IMR-90 (cell line): ENCODE measurements around the gene ALG8. TPM values are rescaled to one million over a fixed set of nuclear protein-coding genes. Genes with fewer than 3 reads are reported as not detected.

ENCODE experiments used
- ATAC-seq: fragments of 200-7000 bp; cut with Tn5 transposase; 2 replicates; pipeline ENCODE4 v1.9.1; 2020; ENCODE audit warnings: low read depth, mild to moderate bottlenecking, moderate library complexity
- BruUV-seq: library from RNA; stranded (reverse); fragments of 400-500 nt; replicated peaks from 2 replicates; lab custom pipeline; 2021; lab: Mats Ljungman, UMichigan
- CTCF ChIA-PET: fragments of 300-600 bp; formaldehyde crosslinking; extraction: SDS; loops from one replicate; lab custom pipeline; 2021; ENCODE audit warnings: antibody characterized with exemption; lab: Yijun Ruan, JAX
- POLR2A ChIA-PET: fragments of 300-600 bp; sonication (Branson Sonifier 250); formaldehyde crosslinking; loops from one replicate; lab custom pipeline; 2022; ENCODE audit warnings: antibody characterized with exemption; ENCODE audit not compliant: unreplicated experiment; lab: Charles Lee
- DNase-seq: peaks from one replicate; pipeline ENCODE4 v3.0.0; 2013
- H2AFZ ChIP-seq: replicated peaks from 2 replicates; pipeline ENCODE3; 2013; ENCODE audit warnings: low read length, mild to moderate bottlenecking; ENCODE audit not compliant: poor library complexity
- H2AK5ac ChIP-seq: 2 replicates; pipeline ENCODE4 v1.6.1; 2013; ENCODE audit warnings: low read depth, low read length, inconsistent platforms
- H2AK9ac ChIP-seq: replicated peaks from 2 replicates; pipeline ENCODE3; 2013; ENCODE audit warnings: mild to moderate bottlenecking, low read depth, low read length, moderate library complexity; ENCODE audit not compliant: poor library complexity
- H2BK120ac ChIP-seq: 2 replicates; pipeline ENCODE4 v1.6.1; 2013; ENCODE audit warnings: low read depth, low read length, inconsistent platforms
- H2BK15ac ChIP-seq: 3 replicates; pipeline ENCODE4 v1.6.1; 2013; ENCODE audit warnings: low read depth, low read length, inconsistent platforms
- H2BK20ac ChIP-seq: 2 replicates; pipeline ENCODE4 v1.6.1; 2013; ENCODE audit warnings: low read depth, mild to moderate bottlenecking, inconsistent platforms, low read length, moderate library complexity
- H2BK5ac ChIP-seq: 2 replicates; pipeline ENCODE4 v1.6.1; 2013; ENCODE audit warnings: mild to moderate bottlenecking, low read depth, low read length, inconsistent platforms; ENCODE audit not compliant: poor library complexity, severe bottlenecking
- H3K14ac ChIP-seq: replicated peaks from 2 replicates; pipeline ENCODE4 v1.6.1; 2013; ENCODE audit warnings: low read depth, low read length, inconsistent platforms
- H3K18ac ChIP-seq: 2 replicates; pipeline ENCODE4 v1.6.1; 2013; ENCODE audit warnings: low read depth, low read length, control low read depth
- H3K23ac ChIP-seq: 2 replicates; pipeline ENCODE4 v1.6.1; 2013; ENCODE audit warnings: low read depth, low read length, inconsistent platforms
- H3K27ac ChIP-seq: 2 replicates; pipeline ENCODE4 v1.5.1; 2013; ENCODE audit warnings: mild to moderate bottlenecking, control low read depth, low read length; ENCODE audit not compliant: insufficient read depth
- H3K27me3 ChIP-seq: 2 replicates; pipeline ENCODE4 v1.6.1; 2013; ENCODE audit warnings: low read length; ENCODE audit not compliant: control insufficient read depth, insufficient read depth
- H3K36me3 ChIP-seq: 2 replicates; pipeline ENCODE4 v1.6.1; 2013; ENCODE audit warnings: low read length, mixed read lengths; ENCODE audit not compliant: control insufficient read depth, insufficient read depth
- H3K4ac ChIP-seq: 2 replicates; pipeline ENCODE4 v1.6.1; 2013; ENCODE audit warnings: low read depth, low read length, inconsistent platforms
- H3K4me1 ChIP-seq: 2 replicates; pipeline ENCODE4 v1.6.1; 2013; ENCODE audit warnings: low read length, mixed read lengths; ENCODE audit not compliant: control insufficient read depth, insufficient read depth
- H3K4me2 ChIP-seq: 2 replicates; pipeline ENCODE4 v1.6.1; 2013; ENCODE audit warnings: low read depth, mild to moderate bottlenecking, control low read depth, low read length, moderate library complexity
- H3K4me3 ChIP-seq: 2 replicates; pipeline ENCODE4 v1.5.1; 2013; ENCODE audit warnings: low read depth, mild to moderate bottlenecking, control low read depth, low read length, moderate library complexity; ENCODE audit not compliant: insufficient read depth
- H3K56ac ChIP-seq: 2 replicates; pipeline ENCODE4 v1.6.1; 2013; ENCODE audit warnings: low read length, inconsistent platforms; ENCODE audit not compliant: insufficient read depth; ENCODE audit errors: extremely low read depth
- H3K79me1 ChIP-seq, 2 experiments: 2 replicates each; pipeline ENCODE4 v1.6.1; 2013; ENCODE audit warnings: low read length in 2 of 2, inconsistent platforms in 1 of 2, low read depth in 1 of 2
- H3K9ac ChIP-seq: 2 replicates; pipeline ENCODE4 v1.6.1; 2013; ENCODE audit warnings: low read depth, low read length, control low read depth
- H3K9me1 ChIP-seq: 2 replicates; pipeline ENCODE4 v1.6.1; 2013; ENCODE audit warnings: low read length, inconsistent platforms; ENCODE audit not compliant: insufficient read depth
- H3K9me3 ChIP-seq: 2 replicates; pipeline ENCODE4 v1.6.1; 2013; ENCODE audit warnings: low read length; ENCODE audit not compliant: control insufficient read depth, insufficient read depth
- H4K20me1 ChIP-seq: 2 replicates; pipeline ENCODE4 v1.6.1; 2013; ENCODE audit warnings: low read length, inconsistent platforms; ENCODE audit not compliant: insufficient read depth
- H4K5ac ChIP-seq: 2 replicates; pipeline ENCODE4 v1.6.1; 2013; ENCODE audit warnings: mild to moderate bottlenecking, low read depth, low read length, control low read depth
- H4K8ac ChIP-seq, 2 experiments: 2 replicates each; pipeline ENCODE4 v1.6.1; 2013; ENCODE audit warnings: low read depth in 2 of 2, low read length in 2 of 2, control low read depth in 1 of 2, inconsistent platforms in 1 of 2
- H4K91ac ChIP-seq: 2 replicates; pipeline ENCODE4 v1.6.1; 2013; ENCODE audit warnings: low read depth, low read length, inconsistent platforms; ENCODE audit not compliant: insufficient read depth
- BHLHE40 ChIP-seq: fragments of 150-350 bp; IDR thresholded peaks from 2 replicates; pipeline ENCODE4 v1.6.1; 2016; ENCODE audit warnings: mild to moderate bottlenecking, low read depth, low read length
- CEBPB ChIP-seq: IDR thresholded peaks from 2 replicates; pipeline ENCODE4 v1.6.1; 2012; ENCODE audit warnings: low read depth, low read length, improper control_type of control experiment
- CHD1 ChIP-seq: IDR thresholded peaks from 2 replicates; pipeline ENCODE4 v1.6.1; 2012; ENCODE audit warnings: low read depth, low read length, improper control_type of control experiment
- CTCF ChIP-seq: conservative IDR thresholded peaks from 2 replicates; pipeline ENCODE4 v1.5.1; 2012; ENCODE audit warnings: mild to moderate bottlenecking, low read depth, low read length, improper control_type of control experiment
- FOS ChIP-seq: fragments of 150-350 bp; IDR thresholded peaks from 2 replicates; pipeline ENCODE4 v1.6.1; 2016; ENCODE audit warnings: low read depth, low read length
- MAZ ChIP-seq: IDR thresholded peaks from 2 replicates; pipeline ENCODE4 v1.6.1; 2012; ENCODE audit warnings: low read depth, mild to moderate bottlenecking, low read length, improper control_type of control experiment, moderate library complexity, borderline replicate concordance
- MXI1 ChIP-seq: IDR thresholded peaks from 2 replicates; pipeline ENCODE4 v1.6.1; 2012; ENCODE audit warnings: low read depth, mild to moderate bottlenecking, low read length, moderate library complexity, borderline replicate concordance
- NFE2L2 ChIP-seq: fragments of 150-350 bp; IDR thresholded peaks from 2 replicates; pipeline ENCODE4 v1.6.1; 2016; ENCODE audit warnings: low read depth, mild to moderate bottlenecking, low read length
- POLR2A ChIP-seq: IDR thresholded peaks from 2 replicates; pipeline ENCODE4 v1.6.1; 2012; ENCODE audit warnings: mild to moderate bottlenecking, low read depth, low read length
- RAD21 ChIP-seq: IDR thresholded peaks from 2 replicates; pipeline ENCODE4 v1.6.1; 2012; ENCODE audit warnings: low read length, improper control_type of control experiment
- RCOR1 ChIP-seq: IDR thresholded peaks from 2 replicates; pipeline ENCODE4 v1.6.1; 2012; ENCODE audit warnings: mild to moderate bottlenecking, low read length, improper control_type of control experiment; ENCODE audit not compliant: insufficient replicate concordance
- RFX5 ChIP-seq: IDR thresholded peaks from 2 replicates; pipeline ENCODE4 v1.8.0; 2012; ENCODE audit warnings: low read depth, mild to moderate bottlenecking, low read length, moderate library complexity
- dilution Hi-C: fragments of 300-500 bp; cut with HindIII; formaldehyde crosslinking; loops from one replicate; pipeline ENCODE4 v1.14.3; 2018; ENCODE audit warnings: low sequenced_read_pairs; ENCODE audit not compliant: unreplicated experiment
- in situ Hi-C: fragments of 300-500 bp; cut with MboI; formaldehyde crosslinking; loops from 3 replicates; pipeline ENCODE4 v1.14.3; 2019; ENCODE audit warnings: low sequenced_read_pairs, inconsistent platforms, mixed read lengths
- intact Hi-C: fragments of 100-400 bp; cut with micrococcal nuclease; formaldehyde crosslinking; loops from 2 replicates; pipeline ENCODE4 v1.10.0; 2022
- polyA plus RNA-seq, 3 experiments: library from polyadenylated mRNA; depleted of rRNA; stranded (reverse); fragments of >200 nt; gene quantifications; 2 replicates each; pipeline ENCODE4 v1.2.3, GENCODE V29; 2012; ENCODE audit warnings: low replicate concordance in 1 of 3
- total RNA-seq: library from RNA; depleted of rRNA; stranded (reverse); fragments of >200 nt; gene quantifications from 2 replicates; pipeline ENCODE4 v1.2.3, GENCODE V29; 2012
- TF ChIP-seq, protein P1 (sequence below): fragments of 150-350 bp; IDR thresholded peaks from 2 replicates; pipeline ENCODE4 v1.6.1; 2016; ENCODE audit warnings: low read depth, mild to moderate bottlenecking, low read length, moderate library complexity, borderline replicate concordance

ALG8 gene
- total and polyA plus RNA-seq, 2 of the 4 experiments (the other 2 are of a cell fraction) = 27.8 to 31.8 TPM

GRCh38 chr11:78156127-78156844, 16.9 kb upstream of the ALG8 start (continued):
- no peak for TF ChIP-seq MXI1

- Histone ChIP-seq H3K9me3 (no peaks in the 10 kb centered on the region), H2BK120ac (no peak overlapping the region), H4K91ac (no peak overlapping the region), H2AFZ (no peak overlapping the region), H3K56ac (no peak overlapping the region), H2BK5ac (no peak overlapping the region), H3K18ac (no peak overlapping the region), H3K9ac (no peak overlapping the region), H2AK5ac (no peak overlapping the region), H3K4me1 (no peaks in the 10 kb centered on the region; the same call in 1 of the 2 replicates), H4K20me1 (no peaks in the 10 kb centered on the region), H3K27ac (no peak overlapping the region), H3K4ac (no peak overlapping the region), H4K5ac (no peak overlapping the region), H3K23ac (no peak overlapping the region), H3K27me3 (no peaks in the 10 kb centered on the region), H3K14ac (no peak overlapping the region), H3K36me3 (no peaks in the 10 kb centered on the region), H4K8ac (no peak overlapping the region), H2AK9ac (no peak overlapping the region), H2BK15ac (no peak overlapping the region), H3K4me2 (no peak overlapping the region), H3K9me1 (no peaks in the 10 kb centered on the region), H3K4me3 (no peak overlapping the region), H2BK20ac (no peak overlapping the region), H3K79me1 (no peaks in the 10 kb centered on the region)
- dilution Hi-C loops (no loop called here), intact Hi-C loops (no loop called here), in situ Hi-C loops (loop anchor here (5.0 kb wide), 1 partner anchor 415 kb away; no protein-coding TSS in a partner anchor)
- DNase-seq (no peak), ATAC-seq (no peak)
- no TSS peak for BruUV-seq
- TF ChIP-seq RAD21 (no peak), BHLHE40 (no peak), MAZ (no peak), NFE2L2 (no peak), CHD1 (no peak), CTCF (no peak), RFX5 (no peak), MXI1 (no peak), CEBPB (no peak), RCOR1 (no peak), POLR2A (no peak), FOS (no peak)
- TF ChIP-seq, protein P1, sequence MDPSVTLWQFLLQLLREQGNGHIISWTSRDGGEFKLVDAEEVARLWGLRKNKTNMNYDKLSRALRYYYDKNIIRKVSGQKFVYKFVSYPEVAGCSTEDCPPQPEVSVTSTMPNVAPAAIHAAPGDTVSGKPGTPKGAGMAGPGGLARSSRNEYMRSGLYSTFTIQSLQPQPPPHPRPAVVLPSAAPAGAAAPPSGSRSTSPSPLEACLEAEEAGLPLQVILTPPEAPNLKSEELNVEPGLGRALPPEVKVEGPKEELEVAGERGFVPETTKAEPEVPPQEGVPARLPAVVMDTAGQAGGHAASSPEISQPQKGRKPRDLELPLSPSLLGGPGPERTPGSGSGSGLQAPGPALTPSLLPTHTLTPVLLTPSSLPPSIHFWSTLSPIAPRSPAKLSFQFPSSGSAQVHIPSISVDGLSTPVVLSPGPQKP = no peak
- POLR2A ChIA-PET = interaction anchor here (0.6 kb wide), 1 partner anchor 34 kb away, joined by 3 read pairs; no protein-coding TSS in a partner anchor
- CTCF ChIA-PET = no interaction called here
Measured at GRCh38 chr11:78151804-78152203, 12.4 kb upstream of the ALG8 start.
